GM10266 (cell line): ENCODE measurements around the gene GAD1.

ENCODE experiments used
- DNase-seq: peaks from one replicate; pipeline ENCODE4 v3.0.0; 2012; ENCODE audit errors: extremely low spot score
- CTCF ChIP-seq: IDR thresholded peaks from 2 replicates; pipeline ENCODE4 v1.5.1; 2012; ENCODE audit warnings: mild to moderate bottlenecking, low read depth; ENCODE audit not compliant: control insufficient read depth, insufficient read depth; ENCODE audit errors: missing control alignments

GAD1 gene

DNA sequence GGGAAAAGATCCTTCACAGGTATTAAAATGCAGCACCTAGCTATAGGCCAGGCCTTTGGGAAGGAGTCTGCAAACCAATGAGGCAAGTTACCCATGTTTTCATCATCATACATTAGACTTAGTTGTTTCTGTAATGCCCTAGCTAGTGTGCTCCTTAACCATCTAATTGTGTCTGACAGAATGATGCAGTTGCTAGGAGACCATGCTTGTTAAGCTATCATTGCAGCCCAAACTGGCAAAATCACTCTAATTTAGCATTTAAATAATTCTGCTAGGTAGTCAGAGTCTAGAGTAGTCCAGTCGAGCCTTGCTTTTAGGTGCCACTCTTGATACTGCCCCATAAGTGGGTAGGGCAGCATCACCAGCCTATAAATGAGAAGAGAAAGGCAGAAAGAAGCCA lies 34.9 kb downstream of the GAD1 start:
- TF ChIP-seq CTCF, result no peak
- no peak for DNase-seq

GRCh38 chr2:170856066-170856465 lies 39.4 kb downstream of the GAD1 start:
- TF ChIP-seq CTCF, result no peak
- DNase-seq, result no peak

DNA sequence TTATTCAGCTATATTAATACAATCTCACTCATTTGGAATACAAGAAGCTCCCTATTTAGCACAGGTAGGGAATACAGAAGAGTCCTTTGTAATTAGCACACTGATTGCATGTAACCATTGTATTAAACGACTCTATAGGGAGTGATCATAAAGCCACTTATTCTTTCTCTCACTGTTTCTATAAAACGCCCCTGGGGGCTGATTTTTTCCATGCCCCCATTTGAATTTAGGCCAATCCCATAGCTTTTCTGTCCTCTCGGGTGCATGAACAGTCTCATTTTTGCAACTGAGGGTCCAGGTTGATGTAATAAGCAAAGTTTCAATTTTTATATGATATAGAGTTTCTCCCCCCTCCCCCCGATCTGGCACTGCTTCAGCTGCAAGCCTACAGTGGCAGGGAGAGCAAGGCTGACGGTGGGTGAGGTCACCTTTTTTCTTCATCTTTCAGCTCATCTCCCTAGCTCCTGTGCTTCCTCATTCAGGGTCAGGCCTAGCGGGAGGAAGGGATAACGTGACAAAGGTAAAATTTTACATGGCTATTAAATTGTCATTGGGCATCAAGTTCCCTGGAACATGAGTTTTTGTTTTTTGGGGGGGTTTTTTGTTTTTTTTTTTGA lies 45.7 kb downstream of the GAD1 start:
- no peak for TF ChIP-seq CTCF
- DNase-seq, result no peak

GRCh38 chr2:170863087-170863486 lies 46.4 kb downstream of the GAD1 start:
- no peak for TF ChIP-seq CTCF
- no peak for DNase-seq

- no peak for TF ChIP-seq CTCF
- DNase-seq, result no peak
These were observed 52.3 kb downstream of the GAD1 start for GRCh38 chr2:170869036-170869435.

GRCh38 chr2:170869461-170869860 lies 52.8 kb downstream of the GAD1 start:
- DNase-seq, result no peak
- no peak for TF ChIP-seq CTCF

- peak; percentile 72 for DNase-seq
- TF ChIP-seq CTCF, result peak; percentile 97
These were observed 56.5 kb downstream of the GAD1 start for GRCh38 chr2:170873035-170873692.
